DMS153 treated with DMSO at 0.1 percent for 48 hours (cell line): ENCODE measurements around the gene ETV3L.
"Not testable (repeated sequence)": the region's sequence is repeated elsewhere in the genome, so short reads cannot be mapped to it uniquely, and the experiment has no call there.

Experiments
- DNase-seq: peaks from one replicate; lab custom pipeline; 2025; ENCODE audit not compliant: unreplicated experiment; lab: John Stamatoyannopoulos, UW

The ETV3L gene

GRCh38 chr1:157084720-157085119 is 14.9 kb downstream of the ETV3L start:
- DNase-seq, result no peak

- DNase-seq, result no peak
Observed at GRCh38 chr1:157081707-157082106, 17.9 kb downstream of the ETV3L start.

- DNase-seq, result no peak
Observed at GRCh38 chr1:157080714-157081113, 18.9 kb downstream of the ETV3L start.

GRCh38 chr1:157077394-157077793 is 22.2 kb downstream of the ETV3L start:
- DNase-seq, result no peak

GRCh38 chr1:157073944-157074685 is 25.5 kb downstream of the ETV3L start:
- peak; percentile 61 for DNase-seq

- no peak for DNase-seq
Observed at GRCh38 chr1:157069601-157070000, 30.0 kb downstream of the ETV3L start.

- not testable (repeated sequence) for DNase-seq
Observed at GRCh38 chr1:157059241-157059640, 40.4 kb downstream of the ETV3L start.

GRCh38 chr1:157056269-157056668 is 43.3 kb downstream of the ETV3L start:
- DNase-seq, result no peak

GRCh38 chr1:157055729-157056128 is 43.9 kb downstream of the ETV3L start:
- not testable (repeated sequence) for DNase-seq

GRCh38 chr1:157050836-157051235 is 48.8 kb downstream of the ETV3L start:
- DNase-seq, result no peak

- no peak for DNase-seq
Observed at GRCh38 chr1:157047062-157047410, 52.6 kb downstream of the ETV3L start.

- DNase-seq, result peak; percentile 85
Observed at GRCh38 chr1:157045250-157046218, 54.1 kb downstream of the ETV3L start, which contains the start of gene ARHGEF11. Gene ARHGEF11 (minus strand): TSS chr1:157045742. CDS start chr1:157044330, 1,412 bp downstream.

GRCh38 chr1:157044326-157044725 is 55.3 kb downstream of the ETV3L start:
- DNase-seq, result no peak

- no peak for DNase-seq
Observed at GRCh38 chr1:157043685-157044084, 55.9 kb downstream of the ETV3L start.

GRCh38 chr1:157042846-157043245 is 56.8 kb downstream of the ETV3L start:
- no peak for DNase-seq
